BJ (cell line): Measurements from ENCODE around the gene ALOX15B. TPM values are rescaled to one million over a fixed set of nuclear protein-coding genes. Genes with fewer than 3 reads are reported as not detected.

Experiments
- CTCF ChIA-PET: fragments of 350-600 bp; formaldehyde crosslinking; extraction: SDS; loops from one replicate; lab custom pipeline; 2021; ENCODE audit warnings: antibody characterized with exemption, inconsistent platforms; lab: Yijun Ruan, JAX
- POLR2A ChIA-PET: fragments of 300-600 bp; sonication (Branson Sonifier 250); formaldehyde crosslinking; extraction: SDS; loops from one replicate; lab custom pipeline; 2021; ENCODE audit warnings: antibody characterized with exemption; lab: Charles Lee
- DNase-seq: peaks from one replicate; pipeline ENCODE4 v3.0.0-alpha.2; 2011; ENCODE audit warnings: low read depth
- H3K27me3 ChIP-seq: 2 replicates; pipeline ENCODE4 v1.6.0; 2011; ENCODE audit warnings: low read length; ENCODE audit not compliant: control insufficient read depth, insufficient read depth
- H3K36me3 ChIP-seq: 2 replicates; pipeline ENCODE4 v1.5.1; 2011; ENCODE audit warnings: low read length; ENCODE audit not compliant: control insufficient read depth, insufficient read depth
- H3K4me3 ChIP-seq: 2 replicates; pipeline ENCODE4 v1.5.1; 2011; ENCODE audit warnings: low read depth, mild to moderate bottlenecking, control low read depth, low read length
- CTCF ChIP-seq: IDR thresholded peaks from 2 replicates; pipeline ENCODE4 v1.5.1; 2011; ENCODE audit warnings: low read depth, mild to moderate bottlenecking, control low read depth, inconsistent platforms, low read length, moderate library complexity; ENCODE audit not compliant: insufficient read depth
- polyA plus RNA-seq: library from polyadenylated mRNA; depleted of rRNA; stranded (reverse); fragments of >200 nt; gene quantifications from 2 replicates; pipeline ENCODE4 v1.2.3, GENCODE V29; 2011

ALOX15B gene
- polyA plus RNA-seq, 1 experiment: not detected

GRCh38 chr17:8015957-8016631 is 22.8 kb upstream of the ALOX15B start:
- DNase-seq: no peak
- peak overlapping the region; percentile 32 for H3K4me3 ChIP-seq
- POLR2A ChIA-PET: no interaction called here
- CTCF ChIA-PET: interaction anchor here (1.0 to 4.1 kb wide), 7 partner anchors 9 to 58 kb away, joined by 3 to 18 read pairs (median 4); no protein-coding TSS in a partner anchor
- no peaks in the 10 kb centered on the region for H3K36me3 ChIP-seq
- no peak for TF ChIP-seq CTCF
- H3K27me3 ChIP-seq: peaks cover 29% of the 10 kb centered on the region

DNA sequence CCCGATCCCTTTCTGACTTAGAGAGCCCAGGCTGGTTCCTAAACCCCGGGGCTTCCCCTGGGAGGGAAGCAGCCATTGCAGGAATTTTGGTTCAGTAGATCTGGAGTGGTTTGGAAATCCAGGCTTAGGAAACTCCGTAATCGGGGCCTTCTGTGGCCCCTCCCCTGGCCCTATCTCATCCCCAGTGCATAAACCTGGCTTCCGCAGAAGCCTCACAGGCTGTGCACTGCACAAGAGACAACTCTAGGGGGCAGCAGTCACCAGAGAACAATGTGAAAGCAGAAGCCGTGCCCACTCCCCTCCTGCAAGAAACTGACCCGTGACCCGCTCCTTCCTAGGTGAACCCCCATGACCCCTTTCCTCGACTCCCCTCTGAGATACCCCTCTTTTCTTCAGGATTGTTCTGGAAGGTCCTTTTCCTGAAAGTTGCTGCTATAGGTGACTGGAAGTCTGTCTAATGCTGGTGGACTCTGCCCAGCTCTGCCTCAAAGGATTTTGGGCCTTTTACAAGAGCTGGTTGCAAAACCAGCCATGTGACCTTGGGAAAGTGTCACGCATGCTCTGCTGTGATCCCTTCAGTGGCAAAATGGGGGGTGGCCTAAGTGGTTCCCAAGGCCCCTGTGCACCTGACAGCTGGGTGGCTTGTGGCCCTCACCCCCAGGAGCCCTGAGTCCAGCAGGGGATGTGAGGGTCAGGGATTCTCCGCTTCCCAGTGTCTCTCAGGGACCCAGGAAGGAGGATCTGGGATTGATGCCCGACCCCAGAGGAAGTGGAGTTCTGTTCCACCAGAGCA is 22.0 kb upstream of the ALOX15B start:
- Histone ChIP-seq H3K4me3 (peak overlapping the region; percentile 32; the same call in 1 of the 2 replicates), H3K36me3 (no peaks in the 10 kb centered on the region), H3K27me3 (peaks cover 29% of the 10 kb centered on the region)
- ChIA-PET CTCF (interaction anchor here (0.9 to 4.1 kb wide), 10 partner anchors 10 to 57 kb away, joined by 3 to 18 read pairs (median 4); no protein-coding TSS in a partner anchor), POLR2A (no interaction called here)
- DNase-seq: no peak
- TF ChIP-seq CTCF: peak; percentile 52

DNA sequence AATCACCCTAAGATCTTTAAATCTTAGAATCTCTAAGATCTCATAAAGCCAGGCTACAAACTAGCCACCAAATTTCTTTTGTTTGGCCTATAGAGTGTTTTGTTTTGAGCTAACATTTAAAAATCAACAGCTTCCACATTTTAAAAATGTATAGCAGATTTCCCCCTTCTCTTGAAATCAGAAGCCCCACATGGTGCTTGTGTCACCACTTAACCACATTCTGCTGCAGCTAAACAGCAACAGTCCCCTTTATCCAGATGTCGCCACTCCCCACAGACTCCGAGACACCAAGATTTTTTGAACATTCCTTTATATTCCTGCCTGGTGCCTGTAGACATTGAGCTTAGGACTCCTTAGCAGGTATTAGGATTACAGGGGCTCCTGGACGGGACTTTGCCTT is 20.4 kb upstream of the ALOX15B start:
- ChIA-PET CTCF (interaction anchor here (1.1 to 4.1 kb wide), 3 partner anchors 9 to 42 kb away, joined by 3 to 18 read pairs (median 9); no protein-coding TSS in a partner anchor), POLR2A (interaction anchor here (0.6 kb wide), 1 partner anchor 258 kb away, joined by 4 read pairs; no protein-coding TSS in a partner anchor)
- Histone ChIP-seq H3K27me3 (peaks cover 22% of the 10 kb centered on the region), H3K4me3 (no peak overlapping the region), H3K36me3 (no peaks in the 10 kb centered on the region)
- no peak for DNase-seq
- TF ChIP-seq CTCF: no peak

- CTCF ChIA-PET: interaction anchor here (0.7 to 4.1 kb wide), 6 partner anchors 10 to 91 kb away, joined by 3 to 18 read pairs (median 7); no protein-coding TSS in a partner anchor
- no peak for TF ChIP-seq CTCF
- Histone ChIP-seq H3K27me3 (peaks cover 20% of the 10 kb centered on the region), H3K4me3 (no peak overlapping the region), H3K36me3 (no peaks in the 10 kb centered on the region)
- no peak for DNase-seq
- POLR2A ChIA-PET: no interaction called here
Measured at GRCh38 chr17:8019166-8019565, 19.7 kb upstream of the ALOX15B start.
